Suprapubic skin (tissue), 4 donors: ENCODE results near the gene PRKD2. TPM values are rescaled to one million over a fixed set of nuclear protein-coding genes. Genes with fewer than 3 reads are reported as not detected.

Experiments used
- DNase-seq, 2 donors: peaks; one replicate each; pipeline ENCODE4 v3.0.0-alpha.2; 2019; ENCODE audit warnings: low spot score in 2 of 2
- H3K27ac ChIP-seq: fragments of 200-600 bp; sonication (generic); one replicate; pipeline ENCODE4 v1.5.1; 2019
- H3K27me3 ChIP-seq: fragments of 200-600 bp; sonication (generic); one replicate; pipeline ENCODE4 v1.5.1; 2019
- H3K36me3 ChIP-seq: fragments of 200-600 bp; sonication (generic); one replicate; pipeline ENCODE4 v1.5.1; 2019
- H3K4me1 ChIP-seq: fragments of 200-600 bp; sonication (generic); one replicate; pipeline ENCODE4 v1.5.1; 2019
- H3K4me3 ChIP-seq: fragments of 200-600 bp; sonication (generic); one replicate; pipeline ENCODE4 v1.5.1; 2019; ENCODE audit warnings: mild to moderate bottlenecking
- H3K9me3 ChIP-seq: fragments of 200-600 bp; sonication (generic); one replicate; pipeline ENCODE4 v1.5.1; 2019
- CTCF ChIP-seq, 2 donors: fragments of 200-600 bp in 1 of 2; fragments of 450-650 bp in 1 of 2; sonication (generic) in 1 of 2; IDR thresholded peaks; one replicate each; pipeline ENCODE4 v1.5.1; 2016 to 2019; ENCODE audit warnings: antibody characterized with exemption in 2 of 2, mild to moderate bottlenecking in 1 of 2, moderate library complexity in 1 of 2
- EP300 ChIP-seq: sonication (generic); formaldehyde crosslinking; IDR thresholded peaks from one replicate; pipeline ENCODE4 v1.6.1; 2017; ENCODE audit warnings: antibody characterized with exemption
- POLR2A ChIP-seq, 2 donors: fragments of 450-650 bp; IDR thresholded peaks; one replicate each; pipeline ENCODE4 v1.6.1; 2017; ENCODE audit warnings: antibody characterized with exemption in 2 of 2, mild to moderate bottlenecking in 2 of 2, moderate library complexity in 2 of 2
- POLR2AphosphoS5 ChIP-seq, 3 donors: sonication (generic); formaldehyde crosslinking; IDR thresholded peaks; one replicate each; pipeline ENCODE4 v1.6.1; 2017; ENCODE audit warnings: antibody characterized with exemption in 3 of 3
- WGBS: methylation state at CpG from one replicate; pipeline ENCODE4 v1.1.5; 2018; 5-methylcytosine and 5-hydroxymethylcytosine counted together
- total RNA-seq, 4 donors: library from RNA; depleted of rRNA; stranded (reverse); fragments of >200 nt; gene quantifications; one replicate each; pipeline ENCODE4 v1.1.0, GENCODE V29; 2016

PRKD2 gene
- total RNA-seq, 4 donors from 2014 or later = 51.5 to 136 (median 61.2) TPM

GRCh38 chr19:46723471-46723870 is 6.6 kb upstream of the PRKD2 start:
- peaks cover 89% of the 10 kb centered on the region for H3K36me3 ChIP-seq
- H3K27me3 ChIP-seq = no peaks in the 10 kb centered on the region
- H3K9me3 ChIP-seq = no peaks in the 10 kb centered on the region
- H3K4me3 ChIP-seq = no peak overlapping the region
- no peak for DNase-seq
- TF ChIP-seq POLR2A (IDR thresholded peaks at IDR 0.05) (no peak), CTCF (IDR thresholded peaks at IDR 0.05) (no peak), EP300 (no peak), POLR2AphosphoS5 (IDR thresholded peaks at IDR 0.05) (no peak)
- H3K4me1 ChIP-seq = peaks cover under 1% of the 10 kb centered on the region
- H3K27ac ChIP-seq = no peak overlapping the region
- WGBS = 100% methylated on average over 1 of the region's 6 CpGs

- peaks cover 85% of the 10 kb centered on the region for H3K36me3 ChIP-seq
- H3K27ac ChIP-seq = no peak overlapping the region
- H3K4me1 ChIP-seq = peaks cover 5% of the 10 kb centered on the region
- H3K4me3 ChIP-seq = no peak overlapping the region
- H3K9me3 ChIP-seq = no peaks in the 10 kb centered on the region
- TF ChIP-seq POLR2AphosphoS5 (IDR thresholded peaks at IDR 0.05) = no peak
- no peak for TF ChIP-seq EP300
- TF ChIP-seq POLR2A (IDR thresholded peaks at IDR 0.05) = no peak
- TF ChIP-seq CTCF (IDR thresholded peaks at IDR 0.05) = no peak
- no peak for DNase-seq
- no peaks in the 10 kb centered on the region for H3K27me3 ChIP-seq
- 93% methylated on average over 6 of the region's 16 CpGs for WGBS
Measured at GRCh38 chr19:46723023-46723461, 6.1 kb upstream of the PRKD2 start.

- Histone ChIP-seq H3K9me3 (no peaks in the 10 kb centered on the region), H3K27me3 (no peaks in the 10 kb centered on the region), H3K36me3 (peaks cover 80% of the 10 kb centered on the region), H3K4me1 (peaks cover 10% of the 10 kb centered on the region), H3K4me3 (no peak overlapping the region), H3K27ac (no peak overlapping the region)
- 82% methylated on average over 18 of the region's 25 CpGs for WGBS
- no peak for DNase-seq
- TF ChIP-seq POLR2AphosphoS5 (IDR thresholded peaks at IDR 0.05) (no peak), POLR2A (IDR thresholded peaks at IDR 0.05) (no peak), EP300 (no peak), CTCF (IDR thresholded peaks at IDR 0.05) (no peak)
Measured at GRCh38 chr19:46722421-46723022, 5.6 kb upstream of the PRKD2 start.

- 80% methylated on average over 10 of the region's 17 CpGs for WGBS
- H3K27me3 ChIP-seq = no peaks in the 10 kb centered on the region
- no peak overlapping the region for H3K27ac ChIP-seq
- H3K4me3 ChIP-seq = no peak overlapping the region
- H3K4me1 ChIP-seq = peaks cover 13% of the 10 kb centered on the region
- no peak for DNase-seq
- H3K9me3 ChIP-seq = no peaks in the 10 kb centered on the region
- no peak for TF ChIP-seq CTCF (IDR thresholded peaks at IDR 0.05)
- TF ChIP-seq EP300 = no peak
- no peak for TF ChIP-seq POLR2A (IDR thresholded peaks at IDR 0.05)
- no peak for TF ChIP-seq POLR2AphosphoS5 (IDR thresholded peaks at IDR 0.05)
- H3K36me3 ChIP-seq = peaks cover 74% of the 10 kb centered on the region
Measured at GRCh38 chr19:46722004-46722380, 5.1 kb upstream of the PRKD2 start.

GRCh38 chr19:46721269-46722003 is 4.5 kb upstream of the PRKD2 start:
- peaks cover 13% of the 10 kb centered on the region for H3K4me1 ChIP-seq
- no peaks in the 10 kb centered on the region for H3K27me3 ChIP-seq
- no peak overlapping the region for H3K27ac ChIP-seq
- no peak overlapping the region for H3K4me3 ChIP-seq
- no peak for DNase-seq
- H3K36me3 ChIP-seq = peaks cover 69% of the 10 kb centered on the region
- TF ChIP-seq CTCF (IDR thresholded peaks at IDR 0.05) (no peak), POLR2AphosphoS5 (IDR thresholded peaks at IDR 0.05) (no peak), POLR2A (IDR thresholded peaks at IDR 0.05) (no peak), EP300 (no peak)
- no peaks in the 10 kb centered on the region for H3K9me3 ChIP-seq
- 83% methylated on average over 11 of the region's 16 CpGs for WGBS
